HepG2 (cell line): ENCODE measurements around the gene HINFP. TPM values are rescaled to one million over a fixed set of nuclear protein-coding genes. Genes with fewer than 3 reads are reported as not detected.

Source experiments
- ARNT ChIP-seq: fragments of 450-650 bp; IDR thresholded peaks from 2 replicates; pipeline ENCODE4 v1.6.1; 2017
- FOXC1 ChIP-seq: sonication (generic); formaldehyde crosslinking; IDR thresholded peaks from 2 replicates; pipeline ENCODE4 v1.8.0; 2022; ENCODE audit warnings: mild to moderate bottlenecking, missing genetic modification reagents, borderline replicate concordance
- HNRNPUL1 ChIP-seq: fragments of 200-400 bp; formaldehyde crosslinking; IDR thresholded peaks from 2 replicates; pipeline ENCODE4 v1.6.1; 2017; ENCODE audit warnings: low read depth, mild to moderate bottlenecking, low read length, moderate library complexity
- JUN ChIP-seq: sonication (generic); formaldehyde crosslinking; IDR thresholded peaks from 2 replicates; pipeline ENCODE4 v1.4.0; 2020; ENCODE audit warnings: mild to moderate bottlenecking, missing genetic modification reagents
- KDM4B ChIP-seq: sonication (generic); formaldehyde crosslinking; IDR thresholded peaks from 2 replicates; pipeline ENCODE4 v1.4.0; 2020; ENCODE audit warnings: missing genetic modification reagents
- KMT2B ChIP-seq: IDR thresholded peaks from 2 replicates; pipeline ENCODE4 v1.6.1; 2016; ENCODE audit warnings: missing genetic modification reagents, missing compliant biosample characterization
- NFIB ChIP-seq: sonication (generic); formaldehyde crosslinking; IDR thresholded peaks from 2 replicates; pipeline ENCODE4 v1.9.0; 2021; ENCODE audit warnings: missing genetic modification reagents, mild to moderate bottlenecking, borderline replicate concordance
- PAWR ChIP-seq: sonication (generic); formaldehyde crosslinking; IDR thresholded peaks from 2 replicates; pipeline ENCODE4 v1.4.0; 2020; ENCODE audit warnings: missing genetic modification reagents, mild to moderate bottlenecking, borderline replicate concordance
- SSRP1 ChIP-seq: IDR thresholded peaks from 2 replicates; pipeline ENCODE4 v1.6.1; 2016; ENCODE audit warnings: control low read depth
- TOPORS ChIP-seq: sonication (generic); formaldehyde crosslinking; IDR thresholded peaks from 2 replicates; pipeline ENCODE4 v1.8.0; 2023; ENCODE audit warnings: mild to moderate bottlenecking, missing genetic modification reagents
- ZBTB38 ChIP-seq: sonication (generic); formaldehyde crosslinking; IDR thresholded peaks from 2 replicates; pipeline ENCODE4 v1.5.1; 2020; ENCODE audit warnings: mild to moderate bottlenecking, missing genetic modification reagents
- ZFX ChIP-seq: sonication (generic); formaldehyde crosslinking; IDR thresholded peaks from 2 replicates; pipeline ENCODE4 v1.4.0; 2020; ENCODE audit warnings: mild to moderate bottlenecking, low read depth, missing genetic modification reagents, moderate library complexity
- ZNF292 ChIP-seq: sonication (generic); formaldehyde crosslinking; IDR thresholded peaks from 2 replicates; pipeline ENCODE4 v1.8.1; 2022; ENCODE audit warnings: mild to moderate bottlenecking, low read depth, missing genetic modification reagents, borderline replicate concordance
- ZNF326 ChIP-seq: sonication (generic); formaldehyde crosslinking; IDR thresholded peaks from 2 replicates; pipeline ENCODE4 v1.4.0; 2020; ENCODE audit warnings: missing genetic modification reagents, borderline replicate concordance
- ZNF33A ChIP-seq: sonication (generic); formaldehyde crosslinking; IDR thresholded peaks from 2 replicates; pipeline ENCODE4 v1.5.1; 2020; ENCODE audit warnings: missing genetic modification reagents, mild to moderate bottlenecking, moderate library complexity, borderline replicate concordance
- ZNF777 ChIP-seq: sonication (generic); formaldehyde crosslinking; IDR thresholded peaks from 2 replicates; pipeline ENCODE4 v1.4.0; 2020; ENCODE audit warnings: missing genetic modification reagents
- ZNF788 ChIP-seq: sonication (generic); formaldehyde crosslinking; IDR thresholded peaks from 2 replicates; pipeline ENCODE4 v1.5.0; 2020; ENCODE audit warnings: mild to moderate bottlenecking, missing genetic modification reagents, borderline replicate concordance
- ZSCAN21 ChIP-seq: sonication (generic); formaldehyde crosslinking; IDR thresholded peaks from 2 replicates; pipeline ENCODE4 v1.8.0; 2022; ENCODE audit warnings: mild to moderate bottlenecking, missing genetic modification reagents, moderate library complexity, borderline replicate concordance
- ZSCAN22 ChIP-seq: sonication (generic); formaldehyde crosslinking; IDR thresholded peaks from 2 replicates; pipeline ENCODE4 v1.4.0; 2020; ENCODE audit warnings: mild to moderate bottlenecking, missing genetic modification reagents
- polyA plus RNA-seq, 8 experiments: library from polyadenylated mRNA; depleted of rRNA in 3 of 8; stranded (reverse) in 7 of 8; unstranded in 1 of 8; fragments of >200 nt; fragmentation: Illumina TruSeq in 4 of 8; extraction: Trizol in 4 of 8; gene quantifications; 2 replicates each; pipeline versions ENCODE4 v1.2.1 to v1.2.3, GENCODE V29; 2011 to 2016; ENCODE audit warnings: low read depth in 4 of 8, missing spikeins in 1 of 8, mixed read lengths in 1 of 8; ENCODE audit not compliant: insufficient read depth in 1 of 8
- total RNA-seq, 5 experiments: library from RNA; depleted of rRNA; stranded (reverse); fragments of >200 nt; fragmentation: Illumina TruSeq; extraction: Trizol; gene quantifications; 2 replicates each; pipeline ENCODE4 v1.2.3, GENCODE V29; 2016; ENCODE audit warnings: low read depth in 1 of 5
- TF ChIP-seq, protein P1 (sequence below): sonication (generic); formaldehyde crosslinking; IDR thresholded peaks from 2 replicates; pipeline ENCODE4 v1.5.0; 2020; ENCODE audit warnings: mild to moderate bottlenecking, missing genetic modification reagents
- TF ChIP-seq, protein P2 (sequence below), 2 experiments: sonication (generic) in 1 of 2; formaldehyde crosslinking in 1 of 2; IDR thresholded peaks; 2 replicates each; pipeline versions ENCODE4 v1.4.0 to v1.6.1; 2018 to 2020; ENCODE audit warnings: missing genetic modification reagents in 2 of 2, borderline replicate concordance in 1 of 2, low read depth in 1 of 2, mild to moderate bottlenecking in 1 of 2, missing biosample characterization in 1 of 2
- TF ChIP-seq, protein P3 (sequence below): sonication (generic); formaldehyde crosslinking; IDR thresholded peaks from 2 replicates; pipeline ENCODE4 v1.4.0; 2020; ENCODE audit warnings: missing genetic modification reagents, borderline replicate concordance
- TF ChIP-seq, protein P4 (sequence below): sonication (generic); formaldehyde crosslinking; IDR thresholded peaks from 2 replicates; pipeline ENCODE4 v1.4.0; 2020; ENCODE audit warnings: mild to moderate bottlenecking, missing genetic modification reagents

HINFP gene
- total and polyA plus RNA-seq, 2 of the 13 experiments (the other 11 are each of a cell fraction or from before 2014, with no cell fraction given): 15.1 to 21.4 TPM

DNA sequence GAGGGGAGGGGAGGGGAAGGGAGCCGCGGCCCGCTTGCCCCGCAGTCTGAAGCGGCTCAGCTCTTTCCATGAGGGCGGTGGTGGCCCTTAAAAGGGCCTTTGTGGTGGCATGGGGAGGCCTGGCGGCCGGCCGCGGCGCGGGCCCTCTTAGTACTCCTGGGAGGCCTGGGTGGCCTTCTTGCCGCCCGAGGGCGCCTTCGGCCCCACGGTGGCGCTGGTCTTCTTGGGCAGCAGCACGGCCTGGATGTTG is 26.6 kb upstream of the HINFP start (continued):
- no peak for TF ChIP-seq ZNF33A
- TF ChIP-seq ZFX (CRISPR knock-in tag): peak; percentile 91
- TF ChIP-seq FOXC1 (CRISPR knock-in tag): no peak
- no peak for TF ChIP-seq ZNF326
- TF ChIP-seq ZBTB38 (CRISPR knock-in tag): no peak
- peak; percentile 16; the same call in 1 of the 2 replicates for TF ChIP-seq ZNF777
- no peak for TF ChIP-seq KMT2B (CRISPR knock-in tag)
- TF ChIP-seq, protein P1, sequence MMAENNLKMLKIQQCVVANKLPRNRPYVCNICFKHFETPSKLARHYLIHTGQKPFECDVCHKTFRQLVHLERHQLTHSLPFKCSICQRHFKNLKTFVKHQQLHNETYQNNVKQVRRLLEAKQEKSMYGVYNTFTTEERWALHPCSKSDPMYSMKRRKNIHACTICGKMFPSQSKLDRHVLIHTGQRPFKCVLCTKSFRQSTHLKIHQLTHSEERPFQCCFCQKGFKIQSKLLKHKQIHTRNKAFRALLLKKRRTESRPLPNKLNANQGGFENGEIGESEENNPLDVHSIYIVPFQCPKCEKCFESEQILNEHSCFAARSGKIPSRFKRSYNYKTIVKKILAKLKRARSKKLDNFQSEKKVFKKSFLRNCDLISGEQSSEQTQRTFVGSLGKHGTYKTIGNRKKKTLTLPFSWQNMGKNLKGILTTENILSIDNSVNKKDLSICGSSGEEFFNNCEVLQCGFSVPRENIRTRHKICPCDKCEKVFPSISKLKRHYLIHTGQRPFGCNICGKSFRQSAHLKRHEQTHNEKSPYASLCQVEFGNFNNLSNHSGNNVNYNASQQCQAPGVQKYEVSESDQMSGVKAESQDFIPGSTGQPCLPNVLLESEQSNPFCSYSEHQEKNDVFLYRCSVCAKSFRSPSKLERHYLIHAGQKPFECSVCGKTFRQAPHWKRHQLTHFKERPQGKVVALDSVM (CRISPR knock-in tag): no peak
- TF ChIP-seq, protein P2, sequence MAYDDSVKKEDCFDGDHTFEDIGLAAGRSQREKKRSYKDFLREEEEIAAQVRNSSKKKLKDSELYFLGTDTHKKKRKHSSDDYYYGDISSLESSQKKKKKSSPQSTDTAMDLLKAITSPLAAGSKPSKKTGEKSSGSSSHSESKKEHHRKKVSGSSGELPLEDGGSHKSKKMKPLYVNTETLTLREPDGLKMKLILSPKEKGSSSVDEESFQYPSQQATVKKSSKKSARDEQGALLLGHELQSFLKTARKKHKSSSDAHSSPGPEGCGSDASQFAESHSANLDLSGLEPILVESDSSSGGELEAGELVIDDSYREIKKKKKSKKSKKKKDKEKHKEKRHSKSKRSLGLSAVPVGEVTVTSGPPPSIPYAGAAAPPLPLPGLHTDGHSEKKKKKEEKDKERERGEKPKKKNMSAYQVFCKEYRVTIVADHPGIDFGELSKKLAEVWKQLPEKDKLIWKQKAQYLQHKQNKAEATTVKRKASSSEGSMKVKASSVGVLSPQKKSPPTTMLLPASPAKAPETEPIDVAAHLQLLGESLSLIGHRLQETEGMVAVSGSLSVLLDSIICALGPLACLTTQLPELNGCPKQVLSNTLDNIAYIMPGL (CRISPR knock-in tag; IDR thresholded peaks at IDR 0.05; ENCODE audit: borderline replicate concordance in 1 of 2, low read depth in 1 of 2): peak; percentile 96 to 98; a peak in 2 of 4 replicates
- TF ChIP-seq PAWR (CRISPR knock-in tag): peak; percentile 65; the same call in 1 of the 2 replicates
- TF ChIP-seq ZSCAN22 (CRISPR knock-in tag): no peak
- TF ChIP-seq HNRNPUL1: no peak
- no peak for TF ChIP-seq ARNT
- TF ChIP-seq, protein P3, sequence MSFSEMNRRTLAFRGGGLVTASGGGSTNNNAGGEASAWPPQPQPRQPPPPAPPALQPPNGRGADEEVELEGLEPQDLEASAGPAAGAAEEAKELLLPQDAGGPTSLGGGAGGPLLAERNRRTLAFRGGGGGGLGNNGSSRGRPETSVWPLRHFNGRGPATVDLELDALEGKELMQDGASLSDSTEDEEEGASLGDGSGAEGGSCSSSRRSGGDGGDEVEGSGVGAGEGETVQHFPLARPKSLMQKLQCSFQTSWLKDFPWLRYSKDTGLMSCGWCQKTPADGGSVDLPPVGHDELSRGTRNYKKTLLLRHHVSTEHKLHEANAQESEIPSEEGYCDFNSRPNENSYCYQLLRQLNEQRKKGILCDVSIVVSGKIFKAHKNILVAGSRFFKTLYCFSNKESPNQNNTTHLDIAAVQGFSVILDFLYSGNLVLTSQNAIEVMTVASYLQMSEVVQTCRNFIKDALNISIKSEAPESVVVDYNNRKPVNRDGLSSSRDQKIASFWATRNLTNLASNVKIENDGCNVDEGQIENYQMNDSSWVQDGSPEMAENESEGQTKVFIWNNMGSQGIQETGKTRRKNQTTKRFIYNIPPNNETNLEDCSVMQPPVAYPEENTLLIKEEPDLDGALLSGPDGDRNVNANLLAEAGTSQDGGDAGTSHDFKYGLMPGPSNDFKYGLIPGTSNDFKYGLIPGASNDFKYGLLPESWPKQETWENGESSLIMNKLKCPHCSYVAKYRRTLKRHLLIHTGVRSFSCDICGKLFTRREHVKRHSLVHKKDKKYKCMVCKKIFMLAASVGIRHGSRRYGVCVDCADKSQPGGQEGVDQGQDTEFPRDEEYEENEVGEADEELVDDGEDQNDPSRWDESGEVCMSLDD (CRISPR knock-in tag): no peak
- TF ChIP-seq ZNF292: no peak
- TF ChIP-seq JUN (CRISPR knock-in tag): no peak
- TF ChIP-seq ZNF788: 0 out of 2 replicates have a peak, but pooled peaks have one; percentile 49
- no peak for TF ChIP-seq NFIB (CRISPR knock-in tag)
- TF ChIP-seq TOPORS (CRISPR knock-in tag): no peak
- TF ChIP-seq, protein P4, sequence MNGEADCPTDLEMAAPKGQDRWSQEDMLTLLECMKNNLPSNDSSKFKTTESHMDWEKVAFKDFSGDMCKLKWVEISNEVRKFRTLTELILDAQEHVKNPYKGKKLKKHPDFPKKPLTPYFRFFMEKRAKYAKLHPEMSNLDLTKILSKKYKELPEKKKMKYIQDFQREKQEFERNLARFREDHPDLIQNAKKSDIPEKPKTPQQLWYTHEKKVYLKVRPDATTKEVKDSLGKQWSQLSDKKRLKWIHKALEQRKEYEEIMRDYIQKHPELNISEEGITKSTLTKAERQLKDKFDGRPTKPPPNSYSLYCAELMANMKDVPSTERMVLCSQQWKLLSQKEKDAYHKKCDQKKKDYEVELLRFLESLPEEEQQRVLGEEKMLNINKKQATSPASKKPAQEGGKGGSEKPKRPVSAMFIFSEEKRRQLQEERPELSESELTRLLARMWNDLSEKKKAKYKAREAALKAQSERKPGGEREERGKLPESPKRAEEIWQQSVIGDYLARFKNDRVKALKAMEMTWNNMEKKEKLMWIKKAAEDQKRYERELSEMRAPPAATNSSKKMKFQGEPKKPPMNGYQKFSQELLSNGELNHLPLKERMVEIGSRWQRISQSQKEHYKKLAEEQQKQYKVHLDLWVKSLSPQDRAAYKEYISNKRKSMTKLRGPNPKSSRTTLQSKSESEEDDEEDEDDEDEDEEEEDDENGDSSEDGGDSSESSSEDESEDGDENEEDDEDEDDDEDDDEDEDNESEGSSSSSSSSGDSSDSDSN (CRISPR knock-in tag): peak; percentile 94; the same call in 1 of the 2 replicates
- no peak for TF ChIP-seq SSRP1
- no peak for TF ChIP-seq ZSCAN21 (CRISPR knock-in tag)
- no peak for TF ChIP-seq KDM4B
